ENCODE measurements around the gene P4HA3. TPM values are rescaled to one million over a fixed set of nuclear protein-coding genes. Genes with fewer than 3 reads are reported as not detected.

P4HA3 gene
- total and polyA plus RNA-seq, 12 donors, result 0.52 to 2.9 (median 1.0) TPM; not detected in 1

DNA sequence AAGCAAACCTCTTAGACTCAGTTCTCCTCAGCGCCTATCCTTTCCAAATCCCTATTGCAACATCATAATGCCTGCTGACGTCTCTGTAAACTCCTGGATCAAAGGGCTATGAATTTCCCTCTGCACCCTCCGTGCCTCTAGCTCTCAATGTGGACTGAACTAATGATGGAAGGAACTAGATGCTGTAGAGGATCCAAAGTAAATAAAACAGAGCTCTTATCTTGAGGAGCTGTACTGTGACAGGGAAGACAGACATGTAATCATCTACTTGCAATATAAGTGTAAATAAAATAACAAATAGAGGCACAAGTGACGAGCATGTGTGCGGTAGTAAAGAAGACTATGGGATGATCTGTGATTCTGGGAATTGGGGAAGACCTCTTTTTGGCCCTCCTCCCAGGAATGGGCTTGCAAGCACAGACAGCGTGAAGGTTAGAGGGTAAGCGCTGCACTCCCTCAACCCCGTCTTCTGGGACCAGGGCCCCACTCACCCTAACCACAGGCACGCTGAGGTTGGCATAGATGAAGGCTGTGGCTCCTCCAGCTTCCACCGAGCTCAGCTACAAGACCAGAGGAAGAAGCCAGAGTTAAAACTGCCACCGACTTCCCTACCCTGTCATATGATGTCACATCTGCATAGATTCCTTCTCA, 42.2 kb downstream of the P4HA3 start:
- intact Hi-C loops (cut with DNase I), result loop anchor here in 1 of 2 donors (10.0 kb wide), 1 partner anchor 46 kb away; the partner anchor contains the start of gene P4HA3
- WGBS, 4 donors, result 67 to 76% (median 74%) methylated on average over 11 of the region's 11 CpGs
- DNase-seq, result peak in 1 of 7 donors; percentile 23
- no peak for TF ChIP-seq POLR2A (IDR thresholded peaks at IDR 0.05)
- no peak for TF ChIP-seq CTCF (IDR thresholded peaks at IDR 0.05)
- H3K27ac ChIP-seq, result no peak overlapping the region
- no peak overlapping the region for H3K4me3 ChIP-seq
- no peaks in the 10 kb centered on the region for H3K27me3 ChIP-seq
- H3K4me1 ChIP-seq (replicated peaks in 1 of 2), result no peaks in the 10 kb centered on the region
- H3K36me3 ChIP-seq (replicated peaks in 1 of 2), result no peaks in the 10 kb centered on the region
- no peaks in the 10 kb centered on the region for H3K9me3 ChIP-seq (replicated peaks in 1 of 3)

DNA sequence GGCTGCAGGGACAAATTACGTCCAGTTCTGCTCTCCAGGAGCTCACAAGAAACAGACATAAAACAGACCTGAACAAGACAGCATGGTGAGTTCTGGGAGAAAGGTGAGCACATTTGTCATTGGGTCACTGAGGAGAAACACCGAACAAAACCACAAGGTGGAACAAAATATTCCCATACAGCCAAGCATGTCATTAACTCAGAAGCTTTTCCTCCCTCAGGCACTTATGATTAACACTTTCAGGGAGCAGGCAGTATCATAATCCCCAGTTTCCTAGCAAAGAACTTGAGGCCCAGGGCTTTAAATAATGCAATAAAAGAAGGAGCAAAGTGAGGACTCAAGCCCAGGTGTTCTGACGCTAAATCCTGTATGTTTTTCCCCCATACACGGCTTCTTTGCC, 43.0 kb downstream of the P4HA3 start:
- H3K27ac ChIP-seq, result no peak overlapping the region
- no peak overlapping the region for H3K4me3 ChIP-seq
- WGBS, 4 donors, result 74 to 89% (median 86%) methylated on average over 4 of the region's 4 CpGs
- no peaks in the 10 kb centered on the region for H3K9me3 ChIP-seq (replicated peaks in 1 of 3)
- H3K4me1 ChIP-seq (replicated peaks in 1 of 2), result no peaks in the 10 kb centered on the region
- TF ChIP-seq CTCF (IDR thresholded peaks at IDR 0.05) (no peak), POLR2A (IDR thresholded peaks at IDR 0.05) (no peak)
- no peaks in the 10 kb centered on the region for H3K36me3 ChIP-seq (replicated peaks in 1 of 2)
- H3K27me3 ChIP-seq, result no peaks in the 10 kb centered on the region
- DNase-seq, result no peak
- intact Hi-C loops (cut with DNase I), result loop anchor here in 1 of 2 donors (10.0 kb wide), 1 partner anchor 46 kb away; the partner anchor contains the start of gene P4HA3

GRCh38 chr11:74267014-74267413, 44.4 kb downstream of the P4HA3 start:
- no peak for TF ChIP-seq POLR2A (IDR thresholded peaks at IDR 0.05)
- no peak for TF ChIP-seq CTCF (IDR thresholded peaks at IDR 0.05)
- 91 to 98% (median 94%) methylated on average over 6 of the region's 6 CpGs for WGBS, 4 donors
- no peaks in the 10 kb centered on the region for H3K36me3 ChIP-seq (replicated peaks in 1 of 2)
- no peak overlapping the region for H3K4me3 ChIP-seq
- intact Hi-C loops (cut with DNase I), result loop anchor here in 1 of 2 donors (10.0 kb wide), 1 partner anchor 48 kb away; the partner anchor contains the start of gene P4HA3
- DNase-seq, result no peak
- no peaks in the 10 kb centered on the region for H3K4me1 ChIP-seq (replicated peaks in 1 of 2)
- H3K27ac ChIP-seq, result no peak overlapping the region
- no peaks in the 10 kb centered on the region for H3K9me3 ChIP-seq (replicated peaks in 1 of 3)
- no peaks in the 10 kb centered on the region for H3K27me3 ChIP-seq

GRCh38 chr11:74265256-74265655, 46.2 kb downstream of the P4HA3 start:
- H3K36me3 ChIP-seq (replicated peaks in 1 of 2), result no peaks in the 10 kb centered on the region
- intact Hi-C loops (cut with DNase I), result loop anchor here in 1 of 2 donors (10.0 kb wide), 1 partner anchor 50 kb away; the partner anchor contains the start of gene P4HA3
- no peak overlapping the region for H3K27ac ChIP-seq
- H3K9me3 ChIP-seq (replicated peaks in 1 of 3), result no peaks in the 10 kb centered on the region
- no peaks in the 10 kb centered on the region for H3K4me1 ChIP-seq (replicated peaks in 1 of 2)
- no peaks in the 10 kb centered on the region for H3K27me3 ChIP-seq
- TF ChIP-seq CTCF (IDR thresholded peaks at IDR 0.05), result no peak
- no peak for TF ChIP-seq POLR2A (IDR thresholded peaks at IDR 0.05)
- DNase-seq, result no peak
- no peak overlapping the region for H3K4me3 ChIP-seq
- WGBS, 4 donors, result 100% methylated on average over 1 of the region's 1 CpG

Data from adrenal gland (tissue), 12 donors.